OCI-LY3 (cell line): ENCODE data around the gene SUSD4.

Experiments used
- H2AFZ ChIP-seq: fragments of 200-600, 300-600 bp; shearing (Covaris generic); 2 replicates; pipeline ENCODE4 v1.6.0; 2014; ENCODE audit warnings: antibody characterized with exemption, low read depth, low read length
- H3K27ac ChIP-seq: fragments of 200-600, 300-600 bp; sonication (generic); 2 replicates; pipeline ENCODE4 v1.5.1; 2014; ENCODE audit warnings: mild to moderate bottlenecking, low read length, moderate library complexity, mixed read lengths
- H3K27me3 ChIP-seq: fragments of 200-600, 300-600 bp; sonication (generic); 2 replicates; pipeline ENCODE4 v1.6.1; 2014; ENCODE audit warnings: low read depth, low read length, mixed read lengths
- H3K36me3 ChIP-seq: fragments of 200-600, 300-600 bp; sonication (generic); replicated peaks from 2 replicates; pipeline ENCODE3; 2014; ENCODE audit warnings: low read depth, low read length, mixed read lengths
- H3K4me1 ChIP-seq: fragments of 300-600, 200-600 bp; sonication (generic); 2 replicates; pipeline ENCODE4 v1.6.1; 2014; ENCODE audit warnings: low read length, mixed read lengths
- H3K4me2 ChIP-seq: fragments of 200-600, 300-600 bp; sonication (generic); 2 replicates; pipeline ENCODE4 v1.6.1; 2014; ENCODE audit warnings: low read length, mixed read lengths
- H3K4me3 ChIP-seq: fragments of 300-600, 200-600 bp; sonication (generic); 2 replicates; pipeline ENCODE4 v1.5.1; 2014; ENCODE audit warnings: antibody characterized with exemption, mild to moderate bottlenecking, low read length, moderate library complexity
- H3K79me2 ChIP-seq: fragments of 300-600, 200-600 bp; shearing (Covaris generic); 2 replicates; pipeline ENCODE4 v1.6.1; 2014; ENCODE audit warnings: mild to moderate bottlenecking, low read length, mixed read lengths
- H3K9ac ChIP-seq: fragments of 300-600, 200-600 bp; shearing (Covaris generic); 2 replicates; pipeline ENCODE4 v1.6.0; 2014; ENCODE audit warnings: mild to moderate bottlenecking, low read length, moderate library complexity
- H3K9me3 ChIP-seq: fragments of 200-600, 300-600 bp; shearing (Covaris generic); 2 replicates; pipeline ENCODE4 v1.6.1; 2014; ENCODE audit warnings: low read length, mixed read lengths; ENCODE audit not compliant: insufficient read depth
- H4K20me1 ChIP-seq: fragments of 200-600, 300-600 bp; sonication (generic); 2 replicates; pipeline ENCODE4 v1.6.1; 2016; ENCODE audit warnings: low read length, mixed read lengths; ENCODE audit not compliant: insufficient read depth
- EZH2phosphoT487 ChIP-seq: fragments of 200-600 bp; shearing (Covaris generic); IDR thresholded peaks from 2 replicates; pipeline ENCODE4 v1.6.1; 2018; ENCODE audit warnings: antibody characterized with exemption, mixed run types, low read depth
- TF ChIP-seq, protein P1 (sequence below): fragments of 200-600, 300-600 bp; sonication (generic); IDR thresholded peaks from 2 replicates; pipeline ENCODE4 v1.5.1; 2014; ENCODE audit warnings: antibody characterized with exemption, low read length, low read depth

SUSD4 gene

DNA sequence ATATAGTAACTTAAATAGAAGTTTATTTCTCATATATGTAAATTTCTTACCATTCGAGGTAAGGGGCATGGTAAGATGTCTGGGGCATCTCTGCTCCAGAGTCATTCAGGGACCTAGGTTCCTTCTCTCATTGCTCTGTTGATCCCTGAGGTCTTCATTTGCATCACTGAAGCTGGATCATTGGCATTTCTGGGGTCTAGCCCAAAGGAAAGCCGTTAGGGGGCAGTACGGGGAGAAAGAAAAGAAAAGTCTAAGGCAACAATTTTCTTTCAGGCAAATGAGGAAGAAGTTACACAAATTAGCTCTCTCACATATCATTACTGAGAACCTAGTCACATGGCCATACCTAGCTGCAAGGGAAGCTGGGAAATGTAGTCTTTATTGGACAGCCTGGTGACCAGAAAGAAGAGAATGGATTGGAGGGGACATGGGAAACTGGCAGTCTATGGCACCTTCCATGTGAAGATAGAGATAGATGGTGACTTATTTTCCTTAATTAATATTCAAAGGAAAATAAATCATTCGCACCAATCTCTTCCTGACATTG is 10.2 kb upstream of the SUSD4 start:
- no peak overlapping the region for H3K4me2 ChIP-seq
- H3K27me3 ChIP-seq: peaks cover under 1% of the 10 kb centered on the region; the same call in 1 of the 2 replicates
- H2AFZ ChIP-seq: no peak overlapping the region
- peaks cover 5% of the 10 kb centered on the region; the same call in 1 of the 2 replicates for H3K9me3 ChIP-seq
- no peak for TF ChIP-seq EZH2phosphoT487
- TF ChIP-seq, protein P1, sequence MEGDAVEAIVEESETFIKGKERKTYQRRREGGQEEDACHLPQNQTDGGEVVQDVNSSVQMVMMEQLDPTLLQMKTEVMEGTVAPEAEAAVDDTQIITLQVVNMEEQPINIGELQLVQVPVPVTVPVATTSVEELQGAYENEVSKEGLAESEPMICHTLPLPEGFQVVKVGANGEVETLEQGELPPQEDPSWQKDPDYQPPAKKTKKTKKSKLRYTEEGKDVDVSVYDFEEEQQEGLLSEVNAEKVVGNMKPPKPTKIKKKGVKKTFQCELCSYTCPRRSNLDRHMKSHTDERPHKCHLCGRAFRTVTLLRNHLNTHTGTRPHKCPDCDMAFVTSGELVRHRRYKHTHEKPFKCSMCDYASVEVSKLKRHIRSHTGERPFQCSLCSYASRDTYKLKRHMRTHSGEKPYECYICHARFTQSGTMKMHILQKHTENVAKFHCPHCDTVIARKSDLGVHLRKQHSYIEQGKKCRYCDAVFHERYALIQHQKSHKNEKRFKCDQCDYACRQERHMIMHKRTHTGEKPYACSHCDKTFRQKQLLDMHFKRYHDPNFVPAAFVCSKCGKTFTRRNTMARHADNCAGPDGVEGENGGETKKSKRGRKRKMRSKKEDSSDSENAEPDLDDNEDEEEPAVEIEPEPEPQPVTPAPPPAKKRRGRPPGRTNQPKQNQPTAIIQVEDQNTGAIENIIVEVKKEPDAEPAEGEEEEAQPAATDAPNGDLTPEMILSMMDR: no peak
- H3K36me3 ChIP-seq: no peaks in the 10 kb centered on the region
- H4K20me1 ChIP-seq: no peaks in the 10 kb centered on the region
- no peaks in the 10 kb centered on the region for H3K4me1 ChIP-seq
- H3K9ac ChIP-seq: no peak overlapping the region
- no peak overlapping the region for H3K4me3 ChIP-seq
- H3K27ac ChIP-seq: no peak overlapping the region
- no peaks in the 10 kb centered on the region for H3K79me2 ChIP-seq

DNA sequence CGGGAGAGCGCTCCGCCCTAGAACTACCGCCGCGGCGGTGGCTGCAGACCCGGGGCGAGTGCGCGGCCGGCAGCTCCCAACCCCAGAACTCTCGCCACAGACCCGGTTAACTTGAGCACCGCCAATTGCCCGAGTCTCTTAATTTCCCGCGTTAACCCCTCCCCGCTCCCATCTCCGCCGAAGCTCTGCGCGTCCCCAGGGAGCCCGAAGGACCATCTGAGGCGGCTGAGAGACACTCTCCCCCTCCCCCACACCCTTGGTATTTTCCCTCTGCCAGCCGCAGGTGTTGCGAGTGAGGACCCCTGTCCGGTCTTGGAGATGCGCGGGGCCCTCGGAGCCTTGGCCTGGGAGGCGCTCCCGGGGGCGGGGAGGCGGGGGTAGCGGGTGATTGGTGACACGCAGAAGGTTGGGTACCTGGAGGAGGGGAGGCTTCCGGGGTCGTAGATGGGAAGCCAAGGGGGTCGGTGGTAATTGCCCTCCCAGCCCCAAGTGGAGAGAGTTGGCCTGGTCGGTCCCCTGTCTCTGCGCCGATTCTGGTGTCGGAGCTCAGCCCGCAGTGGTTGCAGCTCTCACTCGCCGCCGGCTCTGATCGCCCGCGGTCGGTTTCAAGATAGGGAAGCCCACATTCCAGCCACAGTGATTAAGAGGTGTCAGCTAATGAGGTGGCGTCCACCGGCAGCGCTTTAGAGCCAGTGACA is 858 bp upstream of the SUSD4 start:
- Histone ChIP-seq H3K27me3 (peaks cover 19% of the 10 kb centered on the region), H3K36me3 (no peaks in the 10 kb centered on the region), H3K4me1 (no peaks in the 10 kb centered on the region), H3K4me2 (no peak overlapping the region), H3K9me3 (no peaks in the 10 kb centered on the region), H3K27ac (no peak overlapping the region), H3K9ac (no peak overlapping the region), H2AFZ (no peak overlapping the region), H3K4me3 (no peak overlapping the region), H3K79me2 (no peaks in the 10 kb centered on the region), H4K20me1 (no peaks in the 10 kb centered on the region)
- no peak for TF ChIP-seq EZH2phosphoT487
- TF ChIP-seq, protein P1: no peak

DNA sequence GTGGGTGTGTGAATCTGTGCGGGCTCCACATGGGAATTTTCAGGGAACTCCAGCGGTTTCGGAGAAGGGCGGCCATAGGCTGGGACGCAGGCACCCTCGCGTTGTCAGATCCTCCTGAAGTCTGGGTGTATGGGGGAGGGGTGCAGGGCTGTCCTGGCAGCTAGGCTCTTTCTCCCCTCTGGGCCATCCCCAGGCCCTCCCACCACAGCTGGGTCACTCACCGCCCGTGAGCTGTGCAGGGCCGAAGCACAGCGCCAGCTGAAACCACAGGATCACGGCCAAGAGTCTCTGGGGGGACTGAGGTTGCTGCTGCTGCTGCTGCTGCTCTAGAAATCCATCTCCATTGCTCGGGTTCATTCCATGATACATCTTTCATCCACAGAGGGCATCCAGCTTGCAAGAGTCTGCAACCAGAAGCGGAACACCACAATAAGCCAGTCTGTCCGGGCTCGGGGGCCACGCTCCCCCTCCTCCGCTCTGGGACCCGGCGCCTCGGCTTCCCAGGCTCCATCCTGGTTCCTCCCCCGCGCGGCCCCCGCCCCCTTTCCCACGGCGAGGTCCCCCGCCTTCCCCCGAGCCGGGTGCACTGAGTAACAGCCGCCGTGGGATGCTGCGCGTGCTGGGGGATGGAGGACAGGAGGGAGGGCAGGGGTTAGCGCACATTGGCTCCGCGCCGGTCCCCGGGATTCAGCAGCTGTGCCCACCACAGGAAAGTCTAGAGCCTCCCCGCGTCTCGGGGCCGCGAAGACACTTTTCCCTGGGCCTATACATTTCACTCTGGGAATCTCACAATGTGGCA is 720 bp downstream of the SUSD4 start:
- Histone ChIP-seq H3K4me1 (no peaks in the 10 kb centered on the region), H3K79me2 (no peaks in the 10 kb centered on the region), H4K20me1 (no peaks in the 10 kb centered on the region), H3K9me3 (no peaks in the 10 kb centered on the region), H3K4me2 (no peak overlapping the region), H2AFZ (no peak overlapping the region), H3K36me3 (no peaks in the 10 kb centered on the region), H3K9ac (no peak overlapping the region), H3K4me3 (no peak overlapping the region), H3K27ac (no peak overlapping the region), H3K27me3 (peaks cover 31% of the 10 kb centered on the region)
- TF ChIP-seq EZH2phosphoT487: no peak

DNA sequence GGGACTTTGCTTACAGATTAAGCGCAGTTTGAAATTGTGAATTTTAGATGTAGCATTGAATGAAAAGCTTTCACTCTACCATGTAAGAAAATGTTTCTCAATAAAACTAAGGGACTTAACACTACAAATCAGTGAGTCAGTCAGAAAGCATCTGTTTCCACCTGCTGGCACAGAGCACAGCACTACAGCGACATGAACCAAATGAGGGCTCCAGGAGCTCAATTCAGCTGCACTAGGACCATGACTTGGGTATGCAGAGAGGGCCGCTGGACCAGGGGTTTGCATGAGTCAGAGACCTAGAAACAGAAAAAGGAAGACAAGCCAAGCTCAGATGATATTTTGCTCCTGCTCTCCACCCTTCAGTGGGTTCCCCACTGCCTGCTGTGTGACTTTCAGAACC is 5.2 kb downstream of the SUSD4 start:
- H3K4me2 ChIP-seq: no peak overlapping the region
- no peaks in the 10 kb centered on the region for H3K79me2 ChIP-seq
- H3K36me3 ChIP-seq: no peaks in the 10 kb centered on the region
- no peak overlapping the region for H3K4me3 ChIP-seq
- H3K9ac ChIP-seq: no peak overlapping the region
- no peaks in the 10 kb centered on the region for H3K9me3 ChIP-seq
- H3K4me1 ChIP-seq: no peaks in the 10 kb centered on the region
- H3K27ac ChIP-seq: no peak overlapping the region
- no peaks in the 10 kb centered on the region for H4K20me1 ChIP-seq
- TF ChIP-seq, protein P1: no peak
- TF ChIP-seq EZH2phosphoT487: no peak
- H3K27me3 ChIP-seq: peaks cover 38% of the 10 kb centered on the region
- H2AFZ ChIP-seq: no peak overlapping the region
